DMS53 (cell line): ENCODE data around the gene RPUSD3.

Experiments
- DNase-seq: peaks from one replicate; lab custom pipeline; 2025; lab: John Stamatoyannopoulos, UW

Gene RPUSD3

GRCh38 chr3:9833078-9833477 is 10.7 kb downstream of the RPUSD3 start:
- DNase-seq, result no peak

- no peak for DNase-seq
Measured at GRCh38 chr3:9831253-9831652, 12.6 kb downstream of the RPUSD3 start.

GRCh38 chr3:9828801-9829755 is 14.7 kb downstream of the RPUSD3 start:
- no peak for DNase-seq

- DNase-seq, result peak; percentile 46
Measured at GRCh38 chr3:9826815-9827573, 16.8 kb downstream of the RPUSD3 start.

GRCh38 chr3:9825451-9826040 is 18.3 kb downstream of the RPUSD3 start:
- no peak for DNase-seq

- DNase-seq, result peak; percentile 21
Measured at GRCh38 chr3:9820946-9821345, 22.9 kb downstream of the RPUSD3 start.

GRCh38 chr3:9820543-9820942 is 23.3 kb downstream of the RPUSD3 start:
- no peak for DNase-seq

GRCh38 chr3:9818666-9819335 is 25.0 kb downstream of the RPUSD3 start:
- DNase-seq, result no peak

- no peak for DNase-seq
Measured at GRCh38 chr3:9817436-9817835, 26.4 kb downstream of the RPUSD3 start.

GRCh38 chr3:9815986-9816385 is 27.8 kb downstream of the RPUSD3 start:
- no peak for DNase-seq

GRCh38 chr3:9812870-9813483 is 30.8 kb downstream of the RPUSD3 start:
- no peak for DNase-seq

- no peak for DNase-seq
Measured at GRCh38 chr3:9810846-9811245, 33.0 kb downstream of the RPUSD3 start.

- DNase-seq, result no peak
Measured at GRCh38 chr3:9810433-9810770, 33.4 kb downstream of the RPUSD3 start.

GRCh38 chr3:9809615-9810432 is 34.0 kb downstream of the RPUSD3 start, which contains the start of gene TTLL3:
Gene TTLL3 (plus strand): TSS chr3:9810262. CDS start chr3:9810662, 400 bp downstream.
- DNase-seq, result peak; percentile 78

- peak; percentile 44 for DNase-seq
Measured at GRCh38 chr3:9809239-9809614, 34.6 kb downstream of the RPUSD3 start.

GRCh38 chr3:9808345-9809037 is 35.3 kb downstream of the RPUSD3 start:
- peak; percentile 64 for DNase-seq

GRCh38 chr3:9807981-9808344 is 35.8 kb downstream of the RPUSD3 start:
- DNase-seq, result no peak

GRCh38 chr3:9806688-9807589 is 36.9 kb downstream of the RPUSD3 start:
- DNase-seq, result no peak

- DNase-seq, result no peak
Measured at GRCh38 chr3:9806137-9806536, 37.7 kb downstream of the RPUSD3 start.
